ENCODE results near the gene STPG3.

STPG3 gene

DNA sequence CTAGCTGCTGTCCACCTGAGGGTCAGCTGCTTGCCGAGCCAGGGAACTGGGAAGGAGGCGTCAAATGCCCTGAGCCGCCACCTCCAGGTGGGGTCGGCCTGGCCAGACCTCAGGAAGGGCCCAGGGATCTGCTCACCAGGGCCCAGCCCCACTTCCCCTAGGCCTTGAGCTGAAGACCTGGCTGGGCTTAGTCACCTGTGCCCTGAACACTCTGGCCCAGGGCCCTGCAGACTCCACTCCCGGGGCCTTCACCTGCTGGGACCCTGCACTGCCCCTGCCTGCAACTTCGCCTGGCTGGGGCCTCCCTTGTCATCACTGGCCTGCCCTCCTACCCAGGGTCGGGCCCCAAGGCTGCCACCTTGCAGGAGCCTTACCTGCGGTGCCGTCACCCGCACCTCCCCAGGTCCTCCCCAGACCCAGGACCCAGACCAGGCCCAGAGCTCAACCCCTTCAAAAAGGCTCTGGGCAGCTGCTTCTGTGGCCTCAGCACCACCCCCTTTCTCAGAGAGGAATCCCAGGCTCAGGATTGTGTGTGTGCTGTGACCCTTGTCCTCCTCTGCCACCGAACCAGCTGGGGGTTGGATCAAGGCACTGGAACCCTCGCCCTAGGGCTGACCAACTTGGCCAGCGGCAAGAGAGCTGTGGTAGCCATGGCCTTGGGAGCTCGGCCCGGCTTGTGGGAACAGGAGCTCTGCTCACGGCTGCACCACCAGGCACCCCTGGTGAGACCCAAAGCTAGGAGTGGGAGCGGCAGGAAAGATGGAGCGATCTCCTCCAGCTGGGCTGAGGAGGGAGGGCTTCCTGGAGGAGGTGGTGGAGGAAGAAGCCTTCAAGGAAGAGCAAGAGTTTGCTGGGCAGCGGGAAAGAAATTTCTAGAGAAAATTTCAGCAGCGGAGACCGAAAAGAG, 2.9 kb downstream of the STPG3 start:
- peak overlapping the region; percentile 92 for H3K4me3 ChIP-seq (ENCODE audit: low read depth, low read length)
- peaks cover 10% of the 10 kb centered on the region for H3K36me3 ChIP-seq (replicated peaks)
- DNase-seq = no peak
- TF ChIP-seq, protein P1, sequence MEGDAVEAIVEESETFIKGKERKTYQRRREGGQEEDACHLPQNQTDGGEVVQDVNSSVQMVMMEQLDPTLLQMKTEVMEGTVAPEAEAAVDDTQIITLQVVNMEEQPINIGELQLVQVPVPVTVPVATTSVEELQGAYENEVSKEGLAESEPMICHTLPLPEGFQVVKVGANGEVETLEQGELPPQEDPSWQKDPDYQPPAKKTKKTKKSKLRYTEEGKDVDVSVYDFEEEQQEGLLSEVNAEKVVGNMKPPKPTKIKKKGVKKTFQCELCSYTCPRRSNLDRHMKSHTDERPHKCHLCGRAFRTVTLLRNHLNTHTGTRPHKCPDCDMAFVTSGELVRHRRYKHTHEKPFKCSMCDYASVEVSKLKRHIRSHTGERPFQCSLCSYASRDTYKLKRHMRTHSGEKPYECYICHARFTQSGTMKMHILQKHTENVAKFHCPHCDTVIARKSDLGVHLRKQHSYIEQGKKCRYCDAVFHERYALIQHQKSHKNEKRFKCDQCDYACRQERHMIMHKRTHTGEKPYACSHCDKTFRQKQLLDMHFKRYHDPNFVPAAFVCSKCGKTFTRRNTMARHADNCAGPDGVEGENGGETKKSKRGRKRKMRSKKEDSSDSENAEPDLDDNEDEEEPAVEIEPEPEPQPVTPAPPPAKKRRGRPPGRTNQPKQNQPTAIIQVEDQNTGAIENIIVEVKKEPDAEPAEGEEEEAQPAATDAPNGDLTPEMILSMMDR (IDR thresholded peaks at IDR 0.05; ENCODE audit: low read depth, low read length, missing control alignments) = no peak
- no peak overlapping the region for H3K27ac ChIP-seq
- no peaks in the 10 kb centered on the region for H3K27me3 ChIP-seq (replicated peaks)
- in situ Hi-C loops (cut with HindIII; ENCODE audit: low pct_ligation_motif_present, low sequenced_read_pairs) = no loop called here

DNA sequence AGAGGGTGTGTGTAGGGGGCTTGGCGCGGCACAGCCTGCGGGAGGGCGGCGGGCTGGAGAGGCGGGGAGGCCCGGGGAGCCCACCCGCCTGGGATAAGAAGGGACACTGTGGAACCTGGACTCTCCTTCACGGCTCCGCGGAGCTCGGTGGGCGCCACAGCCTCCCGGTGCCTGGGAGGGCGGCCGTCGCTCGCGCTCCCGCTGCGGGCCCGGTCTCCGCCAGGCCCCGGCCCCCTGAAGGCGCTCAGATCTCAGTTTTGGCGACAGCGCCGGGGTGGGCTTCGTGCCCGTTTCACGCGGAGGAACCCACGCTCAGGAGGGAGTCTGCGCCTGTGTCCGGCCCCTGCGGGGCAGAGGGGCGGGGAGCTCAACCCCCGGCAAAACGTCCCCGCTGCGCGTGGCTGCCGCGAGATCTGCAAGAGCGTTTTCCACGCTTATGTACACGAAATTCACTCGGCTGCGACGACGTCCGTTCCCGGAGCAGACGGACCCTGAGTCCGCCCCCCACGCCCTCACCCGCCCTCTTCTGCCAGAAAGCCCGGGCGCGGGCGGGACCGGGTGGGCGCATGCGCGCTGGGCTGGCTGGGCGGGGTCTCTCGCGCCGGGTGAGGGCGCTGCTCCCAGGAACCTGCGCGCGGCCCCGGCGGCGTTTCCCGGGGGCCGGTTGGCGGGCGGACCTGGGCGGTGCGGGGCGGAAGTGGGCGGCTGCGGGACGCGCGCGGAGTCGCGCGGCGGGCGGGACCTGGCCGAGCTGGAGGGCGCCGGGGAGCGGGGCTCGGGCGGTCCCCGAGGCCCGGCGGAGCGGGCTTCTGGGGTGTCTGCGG, 3.8 kb downstream of the STPG3 start, which contains the start of gene NELFB:
Gene NELFB (plus strand): TSS at position 704 of the 824 bp plus-strand sequence.
- peak; percentile 68 for DNase-seq
- H3K27ac ChIP-seq = peak within 1 kb of the TSS; percentile 27
- in situ Hi-C loops (cut with HindIII; ENCODE audit: low pct_ligation_motif_present, low sequenced_read_pairs) = no loop called here
- peak within 1 kb of the TSS; percentile 92 for H3K4me3 ChIP-seq (ENCODE audit: low read depth, low read length)
- H3K27me3 ChIP-seq (replicated peaks) = no peaks in the 10 kb centered on the region
- H3K36me3 ChIP-seq (replicated peaks) = peaks cover 14% of the 10 kb centered on the region
- TF ChIP-seq, protein P1 (IDR thresholded peaks at IDR 0.05; ENCODE audit: low read depth, low read length, missing control alignments) = no peak

DNA sequence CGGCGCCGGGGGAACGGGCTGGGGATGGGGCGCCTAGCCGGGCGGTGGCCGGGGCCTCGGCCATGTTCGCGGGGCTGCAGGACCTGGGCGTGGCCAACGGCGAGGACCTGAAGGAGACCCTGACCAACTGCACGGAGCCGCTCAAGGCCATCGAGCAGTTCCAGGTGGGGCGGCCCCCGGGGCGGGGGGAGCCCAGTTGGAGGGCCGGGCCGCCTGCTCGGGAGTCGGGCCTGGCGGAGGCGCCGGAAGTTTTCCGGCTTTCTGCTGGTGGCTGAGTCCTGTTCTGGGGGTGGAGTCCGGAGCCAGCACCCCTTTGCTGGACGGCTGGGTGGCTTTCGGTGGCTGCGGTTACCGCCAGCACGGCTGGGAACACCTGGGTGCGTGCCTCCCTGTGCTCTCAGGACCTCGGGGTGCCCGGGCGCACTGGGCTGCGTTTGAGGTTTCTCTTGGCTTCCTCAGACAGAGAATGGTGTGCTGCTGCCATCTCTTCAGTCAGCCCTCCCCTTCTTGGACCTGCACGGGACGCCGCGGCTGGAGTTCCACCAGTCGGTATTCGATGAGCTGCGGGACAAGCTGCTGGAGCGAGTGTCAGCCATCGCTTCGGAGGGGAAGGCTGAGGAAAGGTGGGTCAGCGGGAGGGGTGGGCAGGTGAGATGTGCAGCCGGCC, 4.5 kb downstream of the STPG3 start:
- DNase-seq = no peak
- H3K27me3 ChIP-seq (replicated peaks) = no peaks in the 10 kb centered on the region

DNA sequence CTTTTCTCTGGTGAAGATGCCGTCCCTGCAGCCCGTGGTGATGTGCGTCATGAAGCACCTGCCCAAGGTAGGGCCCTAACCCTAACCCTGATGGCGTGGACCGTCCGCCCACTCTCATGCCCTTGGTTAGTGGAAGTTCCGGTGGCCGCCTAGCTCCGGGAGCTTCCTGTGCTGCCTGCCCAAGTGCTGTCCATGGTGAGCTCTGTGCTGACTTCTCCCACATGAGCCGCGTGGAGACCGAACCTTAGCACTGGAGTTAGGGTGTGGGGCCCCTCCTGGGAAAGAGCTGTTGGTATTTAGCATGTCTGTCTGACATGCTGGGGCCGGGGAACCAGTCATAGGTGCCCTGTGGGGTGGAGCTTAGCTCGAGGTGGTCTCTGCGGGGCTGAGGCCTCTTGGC, 5.3 kb downstream of the STPG3 start:
- H3K27me3 ChIP-seq (replicated peaks) = no peaks in the 10 kb centered on the region
- peaks cover 14% of the 10 kb centered on the region for H3K36me3 ChIP-seq (replicated peaks)
- in situ Hi-C loops (cut with HindIII; ENCODE audit: low pct_ligation_motif_present, low sequenced_read_pairs) = no loop called here
- H3K27ac ChIP-seq = no peak overlapping the region
- peak overlapping the region; percentile 92 for H3K4me3 ChIP-seq (ENCODE audit: low read depth, low read length)
- TF ChIP-seq, protein P1 (IDR thresholded peaks at IDR 0.05; ENCODE audit: low read depth, low read length, missing control alignments) = no peak
- DNase-seq = no peak

More for the DNA sequence above, 4.5 kb downstream of the STPG3 start:
- TF ChIP-seq, protein P1 (IDR thresholded peaks at IDR 0.05; ENCODE audit: low read depth, low read length, missing control alignments) = no peak
- H3K36me3 ChIP-seq (replicated peaks) = peaks cover 14% of the 10 kb centered on the region
- H3K27ac ChIP-seq = peak overlapping the region; percentile 27
- in situ Hi-C loops (cut with HindIII; ENCODE audit: low pct_ligation_motif_present, low sequenced_read_pairs) = no loop called here
- peak overlapping the region; percentile 92 for H3K4me3 ChIP-seq (ENCODE audit: low read depth, low read length)

DNA sequence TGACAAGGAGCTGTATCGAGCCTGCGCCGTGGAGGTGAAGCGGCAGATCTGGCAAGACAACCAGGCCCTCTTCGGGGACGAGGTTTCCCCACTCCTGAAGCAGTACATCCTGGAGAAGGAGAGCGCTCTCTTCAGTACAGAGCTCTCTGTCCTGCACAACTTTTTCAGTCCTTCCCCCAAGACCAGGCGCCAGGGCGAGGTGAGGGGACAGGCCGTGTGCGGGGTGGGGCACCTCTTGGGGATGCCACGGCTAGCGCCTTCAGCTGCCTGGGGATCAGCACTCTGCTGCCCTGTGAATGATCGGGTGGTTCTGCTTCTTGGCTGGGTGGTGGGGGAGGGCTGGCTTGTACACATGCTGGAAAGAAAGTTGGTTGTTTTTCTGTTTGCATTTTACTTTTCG, 5.8 kb downstream of the STPG3 start:
- TF ChIP-seq, protein P1 (IDR thresholded peaks at IDR 0.05; ENCODE audit: low read depth, low read length, missing control alignments) = no peak
- Histone ChIP-seq H3K27me3 (replicated peaks) (no peaks in the 10 kb centered on the region), H3K27ac (no peak overlapping the region), H3K4me3 (ENCODE audit: low read depth, low read length) (peak overlapping the region; percentile 92), H3K36me3 (replicated peaks) (peaks cover 14% of the 10 kb centered on the region)
- no peak for DNase-seq
- in situ Hi-C loops (cut with HindIII; ENCODE audit: low pct_ligation_motif_present, low sequenced_read_pairs) = no loop called here

Measured in brain microvascular endothelial cell (primary cell).